H9 (cell line): ENCODE results near the gene IGSF3. TPM values are rescaled to one million over a fixed set of nuclear protein-coding genes. Genes with fewer than 3 reads are reported as not detected.

ENCODE experiments used
- DNase-seq: peaks from one replicate; pipeline ENCODE4 v3.0.0-alpha.2; 2017
- H2AFZ ChIP-seq: one replicate; pipeline ENCODE4 v1.6.1; 2013; ENCODE audit warnings: mild to moderate bottlenecking, low read length, control low read depth, moderate library complexity
- H2AK5ac ChIP-seq: 2 replicates; pipeline ENCODE4 v1.6.1; 2013; ENCODE audit warnings: low read length, control low read depth, mixed read lengths; ENCODE audit not compliant: insufficient read length
- H2BK120ac ChIP-seq: one replicate; pipeline ENCODE4 v1.6.1; 2013; ENCODE audit warnings: low read depth, mild to moderate bottlenecking, low read length, control low read depth, inconsistent platforms; ENCODE audit not compliant: poor library complexity, severe bottlenecking
- H2BK12ac ChIP-seq: 2 replicates; pipeline ENCODE4 v1.6.1; 2013; ENCODE audit warnings: low read length, control low read depth, mixed read lengths, low read depth; ENCODE audit not compliant: insufficient read length
- H2BK15ac ChIP-seq: 2 replicates; pipeline ENCODE4 v1.6.1; 2013; ENCODE audit warnings: low read depth, low read length, control low read depth
- H2BK20ac ChIP-seq: one replicate; pipeline ENCODE4 v1.6.1; 2013; ENCODE audit warnings: low read depth, mild to moderate bottlenecking, low read length, control low read depth, inconsistent platforms; ENCODE audit not compliant: poor library complexity, severe bottlenecking
- H2BK5ac ChIP-seq: 2 replicates; pipeline ENCODE4 v1.6.1; 2013; ENCODE audit warnings: low read length, control low read depth, mixed read lengths; ENCODE audit not compliant: insufficient read length
- H3K14ac ChIP-seq: 2 replicates; pipeline ENCODE4 v1.6.1; 2013; ENCODE audit warnings: low read length, control low read depth; ENCODE audit not compliant: insufficient read depth
- H3K18ac ChIP-seq: 2 replicates; pipeline ENCODE4 v1.6.1; 2013; ENCODE audit warnings: low read depth, mild to moderate bottlenecking, mixed read lengths, low read length, control low read depth; ENCODE audit not compliant: insufficient read length
- H3K23ac ChIP-seq: 2 replicates; pipeline ENCODE4 v1.6.1; 2013; ENCODE audit warnings: low read length, control low read depth, mixed read lengths, low read depth; ENCODE audit not compliant: insufficient read length
- H3K23me2 ChIP-seq: 2 replicates; pipeline ENCODE4 v1.6.1; 2013; ENCODE audit warnings: low read depth, mild to moderate bottlenecking, mixed read lengths, low read length, control low read depth; ENCODE audit not compliant: insufficient read length, poor library complexity, severe bottlenecking
- H3K27ac ChIP-seq: 2 replicates; pipeline ENCODE4 v1.5.1; 2013; ENCODE audit warnings: low read length, control low read depth, mixed read lengths, low read depth; ENCODE audit not compliant: insufficient read length
- H3K27me3 ChIP-seq: 2 replicates; pipeline ENCODE4 v1.6.1; 2013; ENCODE audit warnings: low read length, control low read depth, inconsistent platforms; ENCODE audit not compliant: insufficient read depth
- H3K4ac ChIP-seq: 2 replicates; pipeline ENCODE4 v1.6.1; 2013; ENCODE audit warnings: low read depth, mild to moderate bottlenecking, control low read depth, inconsistent platforms, low read length, moderate library complexity
- H3K4me1 ChIP-seq: 2 replicates; pipeline ENCODE4 v1.6.1; 2013; ENCODE audit warnings: low read length, control low read depth, inconsistent platforms; ENCODE audit not compliant: insufficient read depth
- H3K4me2 ChIP-seq: 2 replicates; pipeline ENCODE4 v1.6.1; 2013; ENCODE audit warnings: low read length, control low read depth, mixed read lengths; ENCODE audit not compliant: insufficient read length, insufficient read depth
- H3K56ac ChIP-seq: 2 replicates; pipeline ENCODE4 v1.6.1; 2013; ENCODE audit warnings: low read depth, mild to moderate bottlenecking, mixed read lengths, low read length, control low read depth; ENCODE audit not compliant: insufficient read length
- H3K79me1 ChIP-seq: 2 replicates; pipeline ENCODE4 v1.6.1; 2013; ENCODE audit warnings: low read depth, mild to moderate bottlenecking, moderate library complexity, low read length, control low read depth, inconsistent platforms; ENCODE audit not compliant: insufficient read depth, poor library complexity, severe bottlenecking
- H3K79me2 ChIP-seq: 2 replicates; pipeline ENCODE4 v1.6.1; 2013; ENCODE audit warnings: low read length, control low read depth, inconsistent platforms; ENCODE audit not compliant: insufficient read depth
- H3K9ac ChIP-seq: 2 replicates; pipeline ENCODE4 v1.6.1; 2013; ENCODE audit warnings: low read length, control low read depth, mixed read lengths; ENCODE audit not compliant: insufficient read length; ENCODE audit errors: extremely low read depth
- H3K9me3 ChIP-seq: one replicate; pipeline ENCODE4 v1.6.1; 2013; ENCODE audit warnings: low read depth, low read length, inconsistent platforms; ENCODE audit not compliant: control insufficient read depth
- H3T11ph ChIP-seq: one replicate; pipeline ENCODE4 v1.6.1; 2013; ENCODE audit warnings: mild to moderate bottlenecking, low read length, control low read depth, inconsistent platforms
- H4K20me1 ChIP-seq: one replicate; pipeline ENCODE4 v1.6.1; 2013; ENCODE audit not compliant: control insufficient read depth, insufficient read length, insufficient read depth
- H4K5ac ChIP-seq: 2 replicates; pipeline ENCODE4 v1.6.1; 2013; ENCODE audit warnings: low read depth, mild to moderate bottlenecking, mixed read lengths, low read length, control low read depth; ENCODE audit not compliant: insufficient read length
- H4K8ac ChIP-seq: replicated peaks from 2 replicates; pipeline ENCODE4 v1.6.1; 2013; ENCODE audit warnings: low read length, control low read depth, mixed read lengths, low read depth; ENCODE audit not compliant: insufficient read length
- H4K91ac ChIP-seq: 2 replicates; pipeline ENCODE4 v1.6.1; 2013; ENCODE audit warnings: low read depth, mild to moderate bottlenecking, moderate library complexity, mixed read lengths, low read length, control low read depth; ENCODE audit not compliant: insufficient read length
- H3K27ac Mint-ChIP-seq, 3 experiments: 2 replicates in 2 of 3; 3 replicates in 1 of 3; pipeline ENCODE4 v1.8.0; 2020 to 2021; ENCODE audit warnings: mixed read lengths in 3 of 3, mild to moderate bottlenecking in 1 of 3, moderate library complexity in 1 of 3
- H3K27me3 Mint-ChIP-seq: 2 replicates; pipeline ENCODE4 v1.8.0; 2021; ENCODE audit warnings: low read depth, mild to moderate bottlenecking, moderate library complexity, mixed read lengths
- H3K36me3 Mint-ChIP-seq, 3 experiments: 2 replicates in 2 of 3; 3 replicates in 1 of 3; pipeline ENCODE4 v1.8.0; 2020 to 2021; ENCODE audit warnings: low read depth in 3 of 3, mixed read lengths in 3 of 3; ENCODE audit not compliant: insufficient read depth in 1 of 3
- H3K4me1 Mint-ChIP-seq, 2 experiments: 2 replicates each; pipeline ENCODE4 v1.8.0; 2020; ENCODE audit warnings: mixed read lengths in 2 of 2
- H3K4me3 Mint-ChIP-seq, 2 experiments: 2 replicates in 1 of 2; 3 replicates in 1 of 2; pipeline ENCODE4 v1.8.0; 2020 to 2021; ENCODE audit warnings: mild to moderate bottlenecking in 2 of 2, mixed read lengths in 2 of 2, moderate library complexity in 1 of 2
- H3K9me3 Mint-ChIP-seq, 2 experiments: 2 replicates in 1 of 2; 3 replicates in 1 of 2; pipeline ENCODE4 v1.8.0; 2020; ENCODE audit warnings: mild to moderate bottlenecking in 2 of 2, mixed read lengths in 2 of 2, moderate library complexity in 1 of 2
- CTCF ChIP-seq: fragments of 200-600 bp; sonication (generic); conservative IDR thresholded peaks from 3 replicates; pipeline ENCODE4 v1.8.0; 2021; ENCODE audit warnings: antibody characterized with exemption, mild to moderate bottlenecking
- WGBS: extraction: QIAGEN DNeasy Blood & Tissue Kit; methylation state at CpG from one replicate; pipeline ENCODE4 v1.1.7; 2013; ENCODE audit warnings: missing lambda C conversion rate, low lambda C conversion rate, mixed read lengths; ENCODE audit not compliant: insufficient read length; ENCODE audit errors: extremely low coverage; 5-methylcytosine and 5-hydroxymethylcytosine counted together
- total RNA-seq: library from RNA; stranded (reverse); gene quantifications from 2 replicates; pipeline ENCODE4 v1.2.1, GENCODE V29; 2021

Gene IGSF3
- total RNA-seq, 1 experiment from 2014 or later: 19.1 TPM

GRCh38 chr1:116681343-116681899 lies 13.9 kb upstream of the IGSF3 start:
- Histone ChIP-seq H3K79me2 (no peaks in the 10 kb centered on the region), H4K20me1 (no peaks in the 10 kb centered on the region), H4K5ac (no peak overlapping the region), H2BK15ac (no peak overlapping the region), H2BK12ac (no peak overlapping the region), H2AK5ac (no peak overlapping the region), H4K91ac (no peak overlapping the region), H3K79me1 (no peaks in the 10 kb centered on the region), H3K14ac (no peak overlapping the region), H3K23me2 (no peaks in the 10 kb centered on the region), H2BK120ac (no peak overlapping the region), H3K27ac (no peak overlapping the region), H2AFZ (no peak overlapping the region), H2BK20ac (no peak overlapping the region), H3K4me1 (no peaks in the 10 kb centered on the region), H3K23ac (no peak overlapping the region), H4K8ac (no peak overlapping the region), H3K18ac (no peak overlapping the region), H3K56ac (no peak overlapping the region), H3K4ac (no peak overlapping the region), H3T11ph (no peak overlapping the region), H3K4me2 (no peak overlapping the region), H3K27me3 (no peaks in the 10 kb centered on the region), H3K9ac (no peak overlapping the region), H2BK5ac (no peak overlapping the region), H3K9me3 (no peaks in the 10 kb centered on the region)
- WGBS: no CpG with 5 or more reads among the region's 1 CpG
- no peaks in the 10 kb centered on the region for H3K9me3 Mint-ChIP-seq
- H3K27me3 Mint-ChIP-seq: no peaks in the 10 kb centered on the region
- no peak for TF ChIP-seq CTCF
- H3K36me3 Mint-ChIP-seq: no peaks in the 10 kb centered on the region
- H3K4me1 Mint-ChIP-seq: no peaks in the 10 kb centered on the region
- no peak overlapping the region for H3K4me3 Mint-ChIP-seq
- H3K27ac Mint-ChIP-seq: no peak overlapping the region
- DNase-seq: no peak
